Endothelial cell (in vitro differentiated cells): ENCODE measurements around the gene XYLT1. TPM values are rescaled to one million over a fixed set of nuclear protein-coding genes. Genes with fewer than 3 reads are reported as not detected.

Experiments
- DNase-seq: peaks from one replicate; pipeline ENCODE4 v3.0.0; 2021; ENCODE audit warnings: low spot score
- H3K27ac Mint-ChIP-seq: one replicate; pipeline ENCODE4 v1.8.0; 2021; ENCODE audit warnings: mixed read lengths, inconsistent platforms; ENCODE audit not compliant: unreplicated experiment
- H3K27me3 Mint-ChIP-seq: one replicate; pipeline ENCODE4 v1.8.0; 2021; ENCODE audit warnings: mild to moderate bottlenecking, moderate library complexity, mixed read lengths, inconsistent platforms; ENCODE audit not compliant: unreplicated experiment
- H3K36me3 Mint-ChIP-seq: one replicate; pipeline ENCODE4 v1.8.0; 2021; ENCODE audit warnings: mild to moderate bottlenecking, low read depth, mixed read lengths, inconsistent platforms; ENCODE audit not compliant: unreplicated experiment
- H3K4me1 Mint-ChIP-seq: one replicate; pipeline ENCODE4 v1.8.0; 2021; ENCODE audit warnings: mild to moderate bottlenecking, mixed read lengths, inconsistent platforms; ENCODE audit not compliant: unreplicated experiment
- H3K4me3 Mint-ChIP-seq: one replicate; pipeline ENCODE4 v1.8.0; 2021; ENCODE audit warnings: mild to moderate bottlenecking, mixed read lengths, inconsistent platforms; ENCODE audit not compliant: unreplicated experiment
- H3K9me3 Mint-ChIP-seq: one replicate; pipeline ENCODE4 v1.8.0; 2021; ENCODE audit warnings: mixed read lengths, inconsistent platforms; ENCODE audit not compliant: unreplicated experiment
- total RNA-seq: library from RNA; stranded (reverse); fragmentation: NEBNext Ultra II Directional; extraction: Animal tissue kit (Norgen Biotek cat#: 25700); gene quantifications from one replicate; pipeline ENCODE4 v1.2.1, GENCODE V29; 2021; ENCODE audit not compliant: unreplicated experiment
- TF ChIP-seq, protein P1 (sequence below): fragments of 200-600 bp; sonication (generic); IDR thresholded peaks from one replicate; pipeline ENCODE4 v1.5.0; 2021; ENCODE audit warnings: antibody characterized with exemption; ENCODE audit not compliant: unreplicated experiment

The XYLT1 gene
- total RNA-seq, 1 donor from 2014 or later: 11.1 TPM

DNA sequence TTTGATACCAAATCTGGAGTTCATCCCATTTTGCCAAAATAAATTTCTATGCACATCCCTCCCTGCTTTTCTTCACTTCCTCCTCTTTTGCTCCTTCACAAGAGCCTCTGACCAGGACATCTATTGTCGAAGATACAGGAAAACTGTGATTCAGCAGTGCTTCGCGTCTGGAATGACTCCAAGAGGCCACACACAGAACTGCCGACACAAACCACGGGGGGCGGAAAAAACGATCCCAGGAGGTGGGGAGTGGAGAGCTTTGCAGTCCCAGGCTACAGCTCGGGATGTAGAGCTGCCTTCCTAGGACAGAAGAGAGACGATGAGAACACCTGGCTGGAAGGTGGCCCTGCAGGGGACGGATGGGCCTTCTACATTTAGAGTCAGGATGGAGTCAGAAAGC, 102.8 kb downstream of the XYLT1 start:
- H3K4me1 Mint-ChIP-seq: peaks cover 33% of the 10 kb centered on the region
- H3K9me3 Mint-ChIP-seq: no peaks in the 10 kb centered on the region
- DNase-seq: peak; percentile 55
- no peaks in the 10 kb centered on the region for H3K36me3 Mint-ChIP-seq
- TF ChIP-seq, protein P1, sequence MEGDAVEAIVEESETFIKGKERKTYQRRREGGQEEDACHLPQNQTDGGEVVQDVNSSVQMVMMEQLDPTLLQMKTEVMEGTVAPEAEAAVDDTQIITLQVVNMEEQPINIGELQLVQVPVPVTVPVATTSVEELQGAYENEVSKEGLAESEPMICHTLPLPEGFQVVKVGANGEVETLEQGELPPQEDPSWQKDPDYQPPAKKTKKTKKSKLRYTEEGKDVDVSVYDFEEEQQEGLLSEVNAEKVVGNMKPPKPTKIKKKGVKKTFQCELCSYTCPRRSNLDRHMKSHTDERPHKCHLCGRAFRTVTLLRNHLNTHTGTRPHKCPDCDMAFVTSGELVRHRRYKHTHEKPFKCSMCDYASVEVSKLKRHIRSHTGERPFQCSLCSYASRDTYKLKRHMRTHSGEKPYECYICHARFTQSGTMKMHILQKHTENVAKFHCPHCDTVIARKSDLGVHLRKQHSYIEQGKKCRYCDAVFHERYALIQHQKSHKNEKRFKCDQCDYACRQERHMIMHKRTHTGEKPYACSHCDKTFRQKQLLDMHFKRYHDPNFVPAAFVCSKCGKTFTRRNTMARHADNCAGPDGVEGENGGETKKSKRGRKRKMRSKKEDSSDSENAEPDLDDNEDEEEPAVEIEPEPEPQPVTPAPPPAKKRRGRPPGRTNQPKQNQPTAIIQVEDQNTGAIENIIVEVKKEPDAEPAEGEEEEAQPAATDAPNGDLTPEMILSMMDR: no peak
- H3K27ac Mint-ChIP-seq: no peak overlapping the region
- no peak overlapping the region for H3K4me3 Mint-ChIP-seq
- peaks cover 8% of the 10 kb centered on the region for H3K27me3 Mint-ChIP-seq

DNA sequence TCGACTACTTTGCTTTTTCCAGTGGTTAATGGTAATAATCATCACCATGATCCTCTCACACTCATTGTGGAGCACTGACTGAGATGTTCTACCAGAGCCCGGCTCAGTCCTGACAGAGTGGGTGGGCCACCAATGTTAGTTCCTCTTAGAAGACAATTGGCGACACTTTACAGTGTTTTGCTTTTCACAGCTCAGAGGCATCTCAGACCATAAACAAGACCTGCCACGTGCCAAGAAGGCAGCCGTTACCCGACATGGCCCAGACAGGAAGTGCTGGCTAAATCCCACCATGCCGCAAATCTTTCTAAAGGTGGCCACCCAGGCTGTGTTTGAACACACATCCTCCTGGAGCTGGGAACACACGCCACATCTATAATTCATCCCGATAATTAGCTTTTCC, 103.7 kb downstream of the XYLT1 start:
- H3K4me3 Mint-ChIP-seq: no peak overlapping the region
- H3K27ac Mint-ChIP-seq: no peak overlapping the region
- H3K4me1 Mint-ChIP-seq: peaks cover 30% of the 10 kb centered on the region
- TF ChIP-seq, protein P1: no peak
- DNase-seq: no peak
- H3K36me3 Mint-ChIP-seq: no peaks in the 10 kb centered on the region
- no peaks in the 10 kb centered on the region for H3K9me3 Mint-ChIP-seq
- H3K27me3 Mint-ChIP-seq: peaks cover 8% of the 10 kb centered on the region

DNA sequence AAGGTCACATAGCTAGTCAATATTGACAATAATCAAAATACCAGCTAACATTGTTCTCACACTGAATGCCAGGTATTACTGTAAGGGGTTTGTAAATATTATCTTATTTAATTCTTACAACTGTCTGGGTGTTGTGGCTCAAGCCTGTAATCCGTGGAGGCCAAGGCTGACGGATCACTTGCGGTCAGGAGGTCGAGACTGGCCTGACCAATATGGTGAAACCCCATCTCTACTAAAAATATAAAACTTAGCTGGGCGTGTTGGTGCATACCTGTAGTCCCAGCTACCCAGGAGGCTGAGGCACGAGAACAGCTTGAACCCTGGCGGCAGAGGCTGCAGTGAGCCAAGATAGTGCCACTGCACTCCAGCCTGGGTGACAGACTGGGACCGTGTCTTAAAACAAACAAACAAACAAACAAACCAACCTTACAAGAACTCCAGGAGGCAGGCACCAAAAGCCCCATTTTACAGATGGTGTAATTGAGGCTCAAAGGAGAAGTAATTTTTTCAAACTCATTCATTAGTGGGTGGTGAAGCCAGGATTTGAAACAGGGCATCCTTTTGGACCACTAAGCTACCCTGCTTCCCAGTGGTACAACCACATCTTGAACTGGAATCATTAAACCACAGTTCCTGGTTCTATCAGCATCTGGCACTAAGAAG, 104.3 kb downstream of the XYLT1 start:
- H3K27me3 Mint-ChIP-seq: peaks cover 8% of the 10 kb centered on the region
- TF ChIP-seq, protein P1: no peak
- H3K36me3 Mint-ChIP-seq: no peaks in the 10 kb centered on the region
- no peaks in the 10 kb centered on the region for H3K9me3 Mint-ChIP-seq
- H3K27ac Mint-ChIP-seq: no peak overlapping the region
- no peak overlapping the region for H3K4me3 Mint-ChIP-seq
- DNase-seq: no peak
- H3K4me1 Mint-ChIP-seq: peaks cover 25% of the 10 kb centered on the region

DNA sequence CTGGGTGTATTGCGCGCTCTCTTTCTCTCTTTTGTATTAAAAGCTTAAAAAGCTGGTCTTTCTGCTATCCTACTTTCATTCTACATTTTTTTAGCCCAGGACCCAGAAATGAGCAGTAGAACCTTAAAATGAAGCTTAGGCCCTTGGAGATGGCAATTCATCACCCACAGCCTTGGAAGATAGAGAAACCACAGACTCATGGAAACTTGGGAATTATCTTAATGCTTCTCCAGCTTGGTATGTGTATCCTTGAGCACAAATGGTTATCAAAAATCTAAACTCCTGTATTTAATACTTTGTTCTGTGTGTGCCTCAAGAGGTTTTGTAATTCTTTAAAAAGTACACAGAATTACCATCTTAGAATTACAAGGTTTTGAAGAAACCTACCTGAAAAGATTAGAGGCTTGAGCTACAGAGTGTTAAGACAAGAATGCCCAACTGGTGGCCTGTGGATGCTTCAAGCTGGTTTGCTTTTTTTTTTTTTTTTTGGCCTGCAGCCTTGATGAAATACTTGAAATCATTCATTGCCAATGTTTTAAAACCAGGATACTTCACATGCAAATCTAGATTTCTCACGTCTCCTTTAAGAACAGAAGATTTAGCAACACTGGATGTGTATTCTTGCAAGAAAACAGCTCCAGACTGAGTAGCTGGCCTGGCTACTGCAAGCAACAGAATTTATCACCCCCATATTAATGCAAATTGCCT, 105.0 kb downstream of the XYLT1 start:
- TF ChIP-seq, protein P1: no peak
- Mint-ChIP-seq H3K4me1 (peaks cover 23% of the 10 kb centered on the region), H3K9me3 (no peaks in the 10 kb centered on the region), H3K36me3 (no peaks in the 10 kb centered on the region), H3K4me3 (no peak overlapping the region), H3K27ac (no peak overlapping the region), H3K27me3 (peaks cover 8% of the 10 kb centered on the region)
- DNase-seq: no peak

DNA sequence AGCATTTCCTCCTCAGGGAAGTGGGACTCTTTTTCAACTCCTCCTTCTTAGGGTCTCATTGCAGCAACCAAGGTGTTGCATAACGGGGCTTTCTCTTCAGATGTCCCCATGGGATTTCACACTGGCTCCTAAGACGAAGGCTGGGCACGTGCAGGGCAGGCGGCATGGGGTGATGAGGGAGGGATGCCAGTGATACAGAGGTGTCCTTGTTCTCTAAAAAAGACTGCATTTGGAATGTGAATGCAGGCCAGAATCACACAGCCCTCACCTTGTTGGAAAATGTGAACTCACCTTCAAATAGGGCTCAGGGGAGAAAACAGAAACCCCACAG, 105.6 kb downstream of the XYLT1 start:
- TF ChIP-seq, protein P1: no peak
- H3K27me3 Mint-ChIP-seq: peaks cover 8% of the 10 kb centered on the region
- no peaks in the 10 kb centered on the region for H3K9me3 Mint-ChIP-seq
- peaks cover 17% of the 10 kb centered on the region for H3K4me1 Mint-ChIP-seq
- no peak overlapping the region for H3K27ac Mint-ChIP-seq
- no peaks in the 10 kb centered on the region for H3K36me3 Mint-ChIP-seq
- no peak for DNase-seq
- no peak overlapping the region for H3K4me3 Mint-ChIP-seq
